NCI-H2107 treated with DMSO at 0.1 percent for 48 hours (cell line): ENCODE results near the gene TNNI2.

Source experiments
- DNase-seq: peaks from one replicate; lab custom pipeline; 2025; ENCODE audit not compliant: unreplicated experiment; lab: John Stamatoyannopoulos, UW

The TNNI2 gene

GRCh38 chr11:1844221-1845094, 5.7 kb downstream of the TNNI2 start:
- no peak for DNase-seq

GRCh38 chr11:1845095-1845429, 6.3 kb downstream of the TNNI2 start:
- no peak for DNase-seq

GRCh38 chr11:1845561-1846452, 7.0 kb downstream of the TNNI2 start:
- DNase-seq, result no peak

- DNase-seq, result no peak
These were observed 7.7 kb downstream of the TNNI2 start for GRCh38 chr11:1846453-1846932.

- no peak for DNase-seq
These were observed 8.4 kb downstream of the TNNI2 start for GRCh38 chr11:1847006-1847735.

GRCh38 chr11:1847926-1848639, 9.3 kb downstream of the TNNI2 start:
- no peak for DNase-seq

GRCh38 chr11:1848640-1849430, 10.1 kb downstream of the TNNI2 start:
- no peak for DNase-seq

- DNase-seq, result no peak
These were observed 12.8 kb downstream of the TNNI2 start for GRCh38 chr11:1851468-1852180.

GRCh38 chr11:1852271-1852876, 13.6 kb downstream of the TNNI2 start:
- DNase-seq, result no peak

- DNase-seq, result no peak
These were observed 14.1 kb downstream of the TNNI2 start, which contains the start of gene LSP1 for GRCh38 chr11:1852877-1853276. Gene LSP1 (plus strand): TSS chr11:1853084. CDS start chr11:1853145, 61 bp downstream.

GRCh38 chr11:1853376-1854131, 14.8 kb downstream of the TNNI2 start:
- DNase-seq, result no peak

- DNase-seq, result no peak
These were observed 15.6 kb downstream of the TNNI2 start for GRCh38 chr11:1854132-1854948.

GRCh38 chr11:1854949-1855885, 16.4 kb downstream of the TNNI2 start:
- DNase-seq, result no peak

GRCh38 chr11:1855886-1856265, 17.1 kb downstream of the TNNI2 start:
- no peak for DNase-seq

- no peak for DNase-seq
These were observed 17.7 kb downstream of the TNNI2 start for GRCh38 chr11:1856306-1857005.
